Inferior parietal cortex (tissue), 1 donor: ENCODE data around the gene FBLN2.

ENCODE experiments used
- DNase-seq: peaks from one replicate; pipeline ENCODE4 v3.0.0-alpha.2; 2016; ENCODE audit errors: extremely low spot score

The FBLN2 gene

DNA sequence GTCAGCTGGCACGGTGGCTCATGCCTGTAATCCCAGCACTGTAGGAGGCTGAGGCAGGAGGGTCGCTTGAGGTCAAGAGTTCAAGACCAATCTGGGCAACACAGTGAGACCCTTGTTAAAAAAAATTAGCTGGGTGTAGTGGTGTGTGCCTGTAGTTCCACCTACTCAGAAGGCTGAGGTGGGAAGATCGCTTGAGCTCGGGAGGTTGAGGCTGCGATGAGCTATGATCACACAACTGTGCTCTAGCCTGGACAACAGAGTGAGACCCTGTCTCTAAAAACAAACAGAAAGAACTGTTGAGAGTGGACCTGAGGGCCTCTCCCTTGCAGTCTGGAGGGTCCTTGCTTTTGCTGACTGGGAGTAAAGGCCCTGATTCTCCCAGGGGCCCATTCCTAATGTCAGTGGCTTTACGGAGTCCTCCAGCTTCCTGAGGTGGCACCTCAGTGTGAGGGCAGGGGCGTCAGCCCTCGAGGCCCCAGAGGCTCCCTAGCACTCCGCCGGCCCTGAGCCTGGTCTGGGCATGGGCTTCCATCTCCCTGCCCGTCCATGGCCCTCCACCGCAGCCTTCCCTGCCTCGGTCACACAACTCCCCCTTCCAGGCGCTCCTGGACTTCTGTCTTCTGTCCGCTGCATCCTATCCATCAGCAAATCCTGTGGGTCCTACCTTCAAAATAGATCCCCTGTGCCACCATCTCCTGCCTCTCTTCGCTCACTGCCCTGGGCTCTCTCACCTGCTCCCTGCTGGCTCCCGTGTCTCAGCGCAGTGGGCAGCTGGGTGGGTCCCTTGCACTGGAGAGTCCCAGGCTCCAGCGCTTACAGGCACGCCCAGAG is 19.0 kb downstream of the FBLN2 start:
- DNase-seq = no peak

DNA sequence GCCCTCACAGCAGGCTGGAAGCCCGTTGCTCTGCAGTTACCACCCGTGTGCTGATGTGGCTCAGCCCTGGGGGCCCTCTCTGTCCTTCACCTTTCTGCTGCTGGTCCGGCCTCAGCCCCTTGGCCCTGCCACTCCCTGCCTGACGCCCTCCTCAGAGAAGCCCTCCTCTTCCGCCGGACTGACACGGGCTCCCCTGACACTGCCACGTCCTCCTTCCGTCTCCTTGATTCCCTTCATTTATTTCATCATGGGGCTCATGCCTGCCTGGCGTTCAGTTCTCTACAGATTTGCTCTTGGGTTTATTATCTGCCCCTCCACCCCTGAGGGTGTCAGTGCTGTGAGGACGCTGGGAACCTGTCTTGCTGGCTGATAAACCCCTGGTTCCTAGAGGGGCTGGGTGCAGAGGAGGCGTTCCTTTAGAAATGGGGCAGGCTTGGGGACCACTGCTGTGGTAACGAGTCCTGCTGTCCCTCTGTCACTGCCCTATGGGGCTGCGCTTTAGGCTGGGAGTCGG is 19.6 kb downstream of the FBLN2 start:
- DNase-seq = no peak

DNA sequence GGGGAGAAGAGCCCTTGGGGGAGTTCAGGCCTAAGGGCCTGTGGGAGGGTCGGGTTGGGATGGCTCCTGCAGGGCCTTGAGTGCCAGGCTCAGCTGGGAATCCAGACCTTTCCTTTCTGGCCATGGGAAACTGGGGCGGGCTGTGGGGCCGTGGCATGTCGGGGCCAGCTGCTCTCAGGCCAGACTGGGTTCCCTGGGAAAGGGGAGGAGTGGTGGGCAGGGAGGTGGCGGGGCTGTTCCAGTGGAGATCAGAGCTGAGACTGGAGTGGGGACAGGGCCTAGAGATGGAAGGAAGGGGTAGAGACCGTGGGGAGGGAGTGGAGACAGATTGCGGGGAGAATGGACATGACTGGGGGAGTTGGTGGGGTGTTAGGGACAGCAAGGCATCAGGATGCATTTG is 20.3 kb downstream of the FBLN2 start:
- DNase-seq = no peak

DNA sequence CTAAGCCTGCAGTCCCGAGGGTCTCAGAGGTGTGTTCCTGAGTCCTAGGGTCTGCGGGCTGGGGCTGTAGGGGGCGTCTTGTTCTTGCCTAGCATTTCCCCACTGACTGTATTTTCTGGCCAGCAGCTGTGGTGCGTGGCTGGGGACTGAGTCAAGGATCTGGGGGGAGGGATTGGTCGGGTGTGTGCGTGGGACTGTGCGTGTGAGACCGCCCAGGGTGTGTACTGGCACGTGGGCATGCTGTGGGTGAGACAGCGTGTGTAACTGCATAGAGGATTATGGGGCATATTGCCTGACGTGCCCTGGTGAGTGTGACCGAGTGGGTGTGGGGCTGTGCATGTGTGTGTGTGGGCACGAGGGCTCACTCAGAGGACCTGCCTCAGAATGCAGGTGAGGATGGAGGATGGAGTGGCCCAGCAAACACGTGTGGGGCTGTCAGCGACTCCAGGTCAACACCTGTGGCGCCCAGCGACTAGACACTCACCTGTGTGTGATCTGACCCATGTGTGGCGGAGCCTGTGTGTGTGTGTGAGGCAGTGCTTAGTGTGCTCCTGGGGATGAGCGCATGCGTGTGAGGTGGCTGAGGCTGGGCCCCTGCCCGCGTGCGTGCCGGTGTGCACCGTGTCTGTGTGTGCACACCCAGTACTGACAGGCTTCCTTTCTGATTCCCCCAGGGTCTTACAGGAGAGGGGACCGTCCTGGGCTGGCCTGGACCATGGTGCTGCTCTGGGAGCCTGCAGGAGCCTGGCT is 20.9 kb downstream of the FBLN2 start:
- DNase-seq = no peak

DNA sequence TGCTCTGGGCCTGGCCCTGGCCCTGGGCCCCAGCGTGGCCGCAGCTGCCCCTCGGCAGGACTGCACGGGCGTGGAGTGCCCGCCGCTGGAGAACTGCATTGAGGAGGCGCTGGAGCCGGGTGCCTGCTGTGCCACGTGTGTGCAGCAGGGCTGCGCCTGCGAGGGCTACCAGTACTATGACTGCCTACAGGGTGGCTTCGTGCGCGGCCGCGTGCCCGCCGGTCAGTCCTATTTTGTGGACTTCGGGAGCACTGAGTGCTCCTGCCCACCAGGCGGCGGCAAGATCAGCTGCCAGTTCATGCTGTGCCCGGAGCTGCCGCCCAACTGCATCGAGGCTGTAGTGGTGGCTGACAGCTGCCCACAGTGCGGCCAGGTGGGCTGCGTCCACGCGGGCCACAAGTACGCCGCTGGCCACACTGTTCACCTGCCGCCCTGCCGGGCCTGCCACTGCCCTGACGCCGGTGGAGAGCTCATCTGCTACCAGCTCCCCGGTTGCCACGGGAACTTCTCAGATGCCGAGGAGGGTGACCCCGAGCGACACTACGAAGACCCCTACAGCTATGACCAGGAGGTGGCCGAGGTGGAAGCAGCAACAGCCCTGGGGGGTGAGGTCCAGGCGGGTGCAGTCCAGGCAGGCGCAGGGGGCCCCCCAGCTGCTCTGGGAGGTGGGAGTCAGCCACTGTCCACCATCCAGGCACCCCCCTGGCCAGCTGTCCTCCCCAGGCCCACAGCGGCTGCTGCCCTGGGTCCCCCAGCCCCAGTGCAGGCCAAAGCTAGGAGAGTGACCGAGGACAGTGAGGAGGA is 21.7 kb downstream of the FBLN2 start:
- no peak for DNase-seq

DNA sequence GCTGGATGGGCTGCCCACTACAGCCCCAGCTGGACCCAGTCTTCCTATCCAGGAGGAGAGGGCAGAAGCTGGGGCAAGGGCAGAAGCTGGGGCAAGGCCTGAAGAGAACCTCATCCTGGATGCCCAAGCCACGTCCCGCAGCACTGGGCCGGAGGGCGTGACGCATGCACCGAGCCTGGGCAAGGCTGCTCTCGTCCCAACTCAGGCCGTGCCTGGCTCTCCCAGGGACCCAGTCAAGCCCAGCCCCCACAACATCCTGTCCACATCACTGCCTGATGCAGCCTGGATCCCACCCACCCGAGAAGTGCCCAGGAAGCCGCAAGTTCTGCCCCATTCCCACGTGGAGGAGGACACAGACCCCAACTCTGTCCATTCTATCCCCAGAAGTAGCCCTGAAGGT is 22.3 kb downstream of the FBLN2 start:
- DNase-seq = no peak

DNA sequence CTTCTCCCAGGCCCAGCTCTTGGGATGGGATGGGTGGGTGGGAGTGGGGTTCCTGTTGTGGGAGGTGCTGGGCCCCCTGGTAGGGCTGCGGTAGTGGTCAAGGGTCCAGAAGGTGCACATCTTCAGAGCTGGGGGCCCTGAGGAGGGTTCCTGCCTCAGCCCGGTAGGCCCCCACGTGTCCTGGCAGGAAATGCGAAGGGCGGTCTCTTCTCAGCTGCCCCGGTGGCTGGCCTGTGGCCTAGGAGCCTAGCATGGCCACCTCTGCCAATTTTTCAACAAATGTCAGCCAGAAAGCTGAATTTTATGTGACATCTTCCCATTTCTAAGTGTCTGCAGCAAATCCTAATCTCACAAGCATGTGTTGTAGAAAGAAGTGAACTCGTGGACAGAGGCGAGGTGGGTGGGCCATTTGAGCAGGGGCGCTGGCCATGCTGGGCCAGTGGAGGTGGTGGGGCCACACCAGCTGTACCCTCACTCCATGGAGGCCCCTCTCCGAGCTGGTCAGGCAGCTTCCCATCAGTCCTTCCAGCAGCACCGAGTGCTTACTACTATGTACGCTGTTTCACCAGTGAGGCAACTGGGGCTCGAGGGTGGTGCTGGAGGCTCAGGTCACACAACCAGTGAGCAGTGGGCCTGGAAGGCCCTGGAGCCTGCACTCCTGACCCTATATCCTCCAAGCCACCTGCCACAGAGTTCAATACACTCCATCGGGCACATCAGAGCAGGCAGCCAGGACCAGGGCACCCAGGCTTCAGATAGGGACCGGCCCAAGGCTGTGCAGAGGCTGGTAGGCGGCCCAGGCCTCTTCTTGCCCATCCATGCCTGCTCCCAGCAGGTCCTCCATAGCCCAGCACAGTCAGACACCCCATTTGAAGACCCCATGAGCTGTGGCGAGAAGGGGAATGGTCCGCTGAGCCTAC is 23.2 kb downstream of the FBLN2 start:
- DNase-seq = no peak

DNA sequence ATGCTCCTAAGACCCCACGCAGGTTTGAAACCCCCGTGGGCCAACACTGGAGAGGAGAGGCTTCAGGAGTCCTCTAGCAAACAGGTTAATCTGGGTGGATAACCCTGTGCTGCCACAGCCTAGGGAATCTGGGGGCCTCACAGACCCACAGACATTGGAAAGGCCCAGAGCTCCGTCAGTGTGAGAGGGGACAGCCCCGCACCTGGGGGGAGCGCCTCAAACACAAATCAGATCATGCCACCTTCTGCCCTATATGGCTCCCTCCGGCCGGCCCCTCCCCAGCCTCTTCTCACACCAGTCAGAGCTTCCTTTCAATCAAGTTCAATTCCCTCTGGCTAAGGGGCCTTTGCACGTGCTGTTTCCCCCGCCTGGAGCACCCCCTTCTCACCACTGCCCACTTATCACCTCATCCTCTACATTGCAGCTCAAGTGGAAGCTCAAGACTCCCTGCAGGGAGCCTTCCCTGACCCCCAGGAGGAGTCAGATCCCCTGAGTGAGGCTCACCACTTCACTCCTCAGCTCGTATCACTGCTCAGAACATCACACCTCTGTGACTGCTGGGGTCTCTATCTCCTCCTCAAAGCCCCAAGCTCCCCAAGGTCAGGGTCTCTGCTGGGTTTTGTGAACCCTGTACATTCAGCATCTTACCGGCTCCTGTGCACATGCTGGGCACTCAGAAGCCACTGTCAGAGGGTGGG is 24.1 kb downstream of the FBLN2 start:
- DNase-seq = no peak

DNA sequence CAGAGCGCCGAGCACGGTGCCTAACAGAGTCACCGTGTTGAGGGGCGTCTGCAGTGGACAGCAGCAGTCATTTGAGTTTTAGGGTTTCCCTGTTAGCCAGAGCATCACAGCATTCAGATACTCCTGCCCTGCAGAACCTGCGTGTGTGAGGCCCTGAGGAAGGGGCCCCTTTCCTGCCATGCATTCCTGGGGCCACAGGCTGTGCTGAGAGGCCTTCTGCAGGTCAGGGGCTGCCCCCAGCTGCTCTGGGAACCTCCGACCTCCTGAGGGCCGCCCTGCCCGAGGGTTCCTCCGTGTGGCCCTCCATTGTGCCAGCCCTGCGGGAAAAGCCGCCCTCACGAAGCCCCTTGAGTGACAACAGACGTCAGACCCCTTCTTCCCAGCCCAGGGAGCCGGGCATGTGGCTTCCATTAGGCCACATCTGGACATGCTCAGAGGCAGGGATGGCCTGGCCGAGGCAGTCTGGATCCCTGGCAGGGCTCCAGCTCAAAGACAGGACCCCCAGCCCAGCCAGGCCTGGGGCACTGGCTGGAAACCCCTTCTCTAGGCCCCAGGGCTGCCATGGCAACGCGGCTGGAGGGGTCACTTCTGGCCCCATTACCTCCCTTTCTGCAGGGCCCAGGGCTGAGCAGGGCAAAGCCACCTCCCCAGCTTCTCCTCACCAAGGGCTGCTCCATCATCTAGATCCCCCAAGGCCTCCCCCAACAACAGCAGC is 25.3 kb downstream of the FBLN2 start:
- no peak for DNase-seq

DNA sequence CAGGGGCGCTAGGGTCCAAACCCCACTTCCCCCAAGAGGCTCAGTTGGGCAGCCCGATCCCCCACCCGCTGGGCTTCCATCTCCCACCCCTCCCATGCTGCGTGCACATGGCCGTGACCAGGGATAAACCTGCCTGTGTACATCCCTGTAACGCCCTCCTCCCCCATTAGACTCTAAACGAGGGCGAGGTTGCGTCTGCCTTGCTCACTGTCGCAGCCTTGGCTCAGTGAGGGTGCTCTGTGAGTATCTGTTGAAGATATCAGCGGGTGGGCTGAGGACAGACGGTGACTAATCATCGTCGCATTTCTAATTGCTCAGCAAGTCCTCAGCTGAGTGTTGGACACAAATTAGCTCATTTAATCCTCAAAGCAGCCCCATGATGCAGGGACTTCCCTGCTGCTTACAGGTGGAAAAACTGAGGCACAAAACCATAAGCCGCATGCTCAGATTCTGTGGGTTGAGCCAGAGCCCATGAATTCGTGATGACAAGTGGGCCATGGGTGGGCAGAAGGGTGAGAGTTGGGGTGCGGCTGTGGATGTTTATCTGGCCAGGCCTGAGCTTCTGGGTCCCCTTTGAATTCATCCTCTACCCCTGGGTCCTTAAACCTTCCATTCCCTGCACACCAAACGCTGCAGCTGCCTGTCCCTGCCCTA is 26.0 kb downstream of the FBLN2 start:
- DNase-seq = peak; percentile 32

DNA sequence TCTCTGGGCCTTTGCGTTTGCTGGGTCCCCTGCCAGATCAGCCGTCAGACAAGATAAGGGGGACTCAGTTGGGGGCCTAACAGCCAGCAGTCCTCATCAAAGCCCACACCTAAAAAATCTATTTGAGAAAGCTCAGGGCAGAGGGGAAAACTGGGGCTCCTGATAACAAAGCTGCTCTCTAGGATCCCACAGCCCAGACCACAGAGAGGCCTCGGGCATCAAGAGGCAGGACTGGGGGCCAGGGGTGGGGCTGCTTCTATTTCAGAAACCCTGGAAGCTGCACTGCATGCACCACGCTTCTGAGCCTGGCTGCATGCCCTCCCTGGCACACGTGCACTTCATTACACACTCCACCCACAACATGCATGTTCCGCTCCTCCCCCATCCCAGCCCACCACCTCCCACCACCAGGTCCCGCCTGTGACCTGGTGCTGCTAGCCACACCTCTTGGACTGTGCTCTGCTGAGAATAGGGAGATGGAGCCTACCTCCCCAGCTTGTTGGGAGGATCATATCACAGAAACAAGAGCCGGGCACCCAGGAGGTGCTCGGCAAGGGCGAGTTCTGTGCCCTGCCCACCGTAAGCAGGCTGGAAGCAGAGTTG is 26.6 kb downstream of the FBLN2 start:
- DNase-seq = no peak

DNA sequence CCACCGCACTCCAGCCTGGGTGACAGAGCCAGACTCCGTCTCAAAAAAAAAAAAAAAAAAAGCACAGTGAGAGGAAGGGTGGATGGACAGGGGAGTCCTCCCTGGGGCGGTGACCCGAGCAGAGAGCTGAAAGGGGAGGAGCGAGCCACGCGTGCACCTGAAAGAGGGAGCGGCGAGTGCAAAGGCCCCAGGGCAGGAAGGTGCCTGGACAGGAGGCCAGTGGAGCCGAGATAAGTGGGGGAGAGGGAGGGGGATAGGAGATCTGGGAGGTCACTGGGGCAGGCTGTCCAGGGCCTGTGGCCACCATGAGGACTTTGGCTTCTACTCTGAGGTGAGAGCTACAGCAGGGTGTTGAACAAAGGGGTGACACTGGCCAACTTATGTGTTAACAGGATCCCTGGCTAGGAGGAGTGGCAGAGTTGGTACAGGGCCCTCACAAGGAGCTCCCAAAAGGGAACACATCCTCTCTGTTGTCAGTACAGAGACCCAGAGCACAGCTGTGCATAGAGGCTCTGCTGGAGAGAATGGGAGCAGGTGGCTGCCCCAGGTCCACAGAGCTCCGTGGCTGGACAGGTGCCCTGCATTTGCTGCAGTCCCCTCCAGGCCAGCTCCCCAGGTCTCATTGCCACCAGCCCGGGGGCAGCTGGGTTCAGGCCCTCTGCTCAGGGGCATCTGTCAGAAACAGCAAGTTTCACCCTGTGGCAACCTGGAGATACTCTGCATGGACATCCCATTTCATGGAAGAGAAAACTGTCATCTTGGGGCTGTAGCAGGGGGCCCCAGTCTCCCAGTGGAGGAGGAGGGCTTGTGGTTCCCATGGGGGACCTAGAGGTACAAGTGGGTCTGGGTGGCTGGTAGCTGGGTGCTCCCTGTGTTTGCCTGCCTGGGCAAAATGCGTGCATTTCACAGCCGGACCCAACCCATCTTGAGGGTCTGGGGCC is 28.5 kb downstream of the FBLN2 start:
- DNase-seq = no peak

DNA sequence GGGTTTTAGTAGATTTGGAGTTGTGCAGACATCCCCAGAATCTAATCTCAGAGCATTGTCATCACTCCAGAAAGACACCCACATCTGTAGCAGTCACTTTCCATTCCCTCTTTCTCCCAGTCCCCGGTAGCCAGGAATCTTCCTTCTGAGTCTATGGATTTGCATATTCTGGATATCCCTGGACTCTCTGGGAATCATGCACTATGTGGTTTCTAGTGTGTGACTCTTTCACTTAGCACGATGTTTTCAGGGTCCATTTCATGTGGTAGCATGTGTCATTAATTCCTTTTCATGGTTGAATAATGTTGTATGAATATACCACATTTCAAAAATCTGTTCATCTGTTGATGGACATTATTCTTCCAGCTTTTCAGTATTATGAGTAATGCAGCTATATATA is 29.3 kb downstream of the FBLN2 start:
- DNase-seq = no peak

DNA sequence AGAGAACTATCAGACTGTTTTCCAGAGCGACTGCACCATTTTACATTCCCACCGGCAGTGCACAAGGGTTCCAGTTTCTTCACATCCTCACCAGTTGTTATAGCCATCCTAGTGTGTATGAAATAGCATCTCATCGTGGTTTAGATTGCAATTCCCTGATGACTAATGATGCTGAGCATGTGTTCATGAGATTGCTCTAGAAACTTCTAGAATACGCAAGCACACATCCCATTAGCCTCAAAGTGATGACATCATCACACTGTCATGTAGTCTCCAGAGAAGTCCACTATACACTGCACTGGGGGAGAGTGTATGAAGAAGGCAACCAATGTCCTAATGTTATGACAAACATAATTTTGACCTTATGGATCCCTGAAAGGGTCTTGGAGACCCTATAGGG is 30.1 kb downstream of the FBLN2 start:
- DNase-seq = no peak

DNA sequence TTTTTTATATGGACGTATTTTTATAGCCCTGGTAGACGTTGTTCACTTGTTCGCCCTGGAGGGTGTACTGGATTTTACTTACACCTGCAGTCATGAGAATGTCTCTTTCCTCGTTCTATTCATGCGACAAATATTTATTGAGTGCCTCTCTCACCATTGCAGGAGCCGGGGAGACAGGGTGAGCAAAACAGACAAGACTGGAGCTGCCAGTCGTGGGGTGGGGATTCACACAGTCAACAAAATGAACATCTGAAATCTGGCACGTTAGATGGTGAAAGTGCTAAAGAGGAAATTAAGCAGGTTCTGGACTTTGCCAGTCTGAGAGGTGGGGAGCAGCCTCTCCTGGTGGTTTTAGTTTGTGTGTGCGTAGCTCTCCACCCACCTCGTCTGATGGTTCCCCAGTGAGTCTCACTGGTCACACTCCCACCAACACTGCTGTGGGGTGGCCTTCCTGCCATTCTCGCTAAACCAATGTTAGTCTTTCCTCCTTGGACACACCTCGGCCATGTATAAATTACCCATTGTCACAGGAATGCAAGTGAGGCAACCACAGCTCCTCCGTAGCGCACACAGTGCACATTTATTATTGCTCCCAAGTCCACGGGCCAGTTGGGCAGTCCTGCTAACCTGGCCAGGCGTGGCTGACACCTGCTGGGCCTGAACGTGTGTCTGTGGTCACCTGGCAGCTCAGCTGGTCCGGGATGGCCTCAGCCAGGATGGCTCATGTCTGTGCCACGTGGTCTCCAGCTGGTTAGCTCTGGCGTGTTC is 31.5 kb downstream of the FBLN2 start:
- no peak for DNase-seq

DNA sequence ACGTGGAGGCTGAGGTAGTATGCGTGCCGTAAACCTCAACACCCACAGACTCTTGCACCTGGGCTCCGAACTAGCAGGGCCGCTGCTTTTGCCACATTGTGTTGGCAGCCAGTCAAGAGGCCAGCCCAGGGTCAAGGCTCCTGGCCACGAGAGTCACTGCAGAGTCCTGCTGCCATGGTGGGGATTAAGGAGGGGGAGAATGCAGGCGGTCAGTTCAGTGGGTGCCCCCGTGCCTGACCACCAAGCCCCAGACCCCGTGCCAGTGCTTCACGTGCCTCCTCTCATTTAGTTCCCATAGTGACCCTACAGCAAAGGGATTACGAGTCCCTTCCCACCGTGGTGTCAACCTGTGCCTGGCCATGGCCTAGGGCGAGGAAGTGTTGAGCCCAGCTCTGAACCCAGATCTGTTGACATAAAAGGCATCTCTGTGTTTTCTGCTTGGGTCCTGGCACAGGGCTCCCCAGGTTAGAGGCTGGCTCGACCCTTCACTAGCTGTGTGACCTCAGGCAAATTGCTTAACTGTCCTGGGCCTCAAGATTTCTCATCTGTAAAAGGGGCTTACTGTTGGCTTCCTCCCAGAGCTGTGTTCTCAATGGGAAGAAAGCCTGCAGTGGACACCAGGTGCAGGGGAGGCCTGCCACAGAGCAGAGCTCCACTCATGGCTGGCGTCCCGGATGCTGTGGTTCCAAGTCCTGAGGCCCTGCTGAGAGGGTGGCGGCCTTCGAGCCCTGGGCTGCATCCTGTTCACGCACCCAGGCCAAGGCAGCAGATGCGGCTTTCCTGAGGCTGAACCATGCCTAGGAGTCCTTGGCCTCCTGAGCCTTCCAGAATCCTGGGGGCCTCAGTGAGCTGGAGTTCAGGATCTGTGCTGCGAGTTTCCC is 32.8 kb downstream of the FBLN2 start:
- no peak for DNase-seq
